NCI-H2196 (cell line): ENCODE data around the gene NT5M.
"Not testable (repeated sequence)": the region's sequence is repeated elsewhere in the genome, so short reads cannot be mapped to it uniquely, and the experiment has no call there.

Experiments used
- DNase-seq: peaks from one replicate; lab custom pipeline; 2025; ENCODE audit not compliant: unreplicated experiment; lab: John Stamatoyannopoulos, UW

NT5M gene

DNA sequence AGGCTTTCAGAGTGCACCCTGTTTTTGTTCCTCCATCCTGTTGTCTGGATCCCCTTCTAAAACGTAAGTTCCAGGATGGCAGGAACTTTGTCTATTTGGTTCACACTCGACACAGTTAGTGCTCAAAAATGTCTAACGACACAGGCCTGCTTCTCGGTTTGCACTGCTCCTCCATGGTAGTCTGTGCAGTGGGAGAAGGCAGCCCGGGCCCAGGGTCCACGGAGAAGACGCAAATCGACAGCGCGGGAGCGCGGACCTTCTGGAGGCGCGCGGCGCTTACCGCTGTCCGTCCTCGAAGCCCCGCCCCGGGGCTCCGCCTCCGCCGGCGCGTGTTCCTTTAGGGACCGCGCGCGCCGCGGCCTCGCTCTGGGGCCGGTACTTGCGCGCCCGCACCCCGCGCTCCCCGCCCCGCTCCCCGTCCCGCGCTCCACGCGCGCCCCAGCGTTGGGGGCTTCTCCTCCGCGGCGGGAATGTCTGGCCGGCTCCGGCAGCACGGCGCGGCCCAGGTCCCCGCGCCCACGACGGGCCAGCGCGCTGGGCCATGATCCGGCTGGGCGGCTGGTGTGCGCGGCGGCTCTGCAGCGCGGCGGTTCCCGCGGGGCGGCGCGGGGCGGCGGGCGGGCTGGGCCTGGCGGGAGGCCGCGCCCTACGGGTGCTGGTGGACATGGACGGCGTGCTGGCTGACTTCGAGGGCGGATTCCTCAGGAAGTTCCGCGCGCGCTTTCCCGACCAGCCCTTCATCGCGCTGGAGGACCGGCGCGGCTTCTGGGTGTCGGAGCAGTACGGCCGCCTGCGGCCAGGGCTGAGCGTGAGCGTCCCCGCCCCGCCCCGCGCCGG, at the start of gene NT5M:
Gene NT5M, plus strand, starts transcription at position 364 of the 837 bp plus-strand sequence. Its CDS starts 178 bp downstream, at position 542.
- peak; percentile 74 for DNase-seq

DNA sequence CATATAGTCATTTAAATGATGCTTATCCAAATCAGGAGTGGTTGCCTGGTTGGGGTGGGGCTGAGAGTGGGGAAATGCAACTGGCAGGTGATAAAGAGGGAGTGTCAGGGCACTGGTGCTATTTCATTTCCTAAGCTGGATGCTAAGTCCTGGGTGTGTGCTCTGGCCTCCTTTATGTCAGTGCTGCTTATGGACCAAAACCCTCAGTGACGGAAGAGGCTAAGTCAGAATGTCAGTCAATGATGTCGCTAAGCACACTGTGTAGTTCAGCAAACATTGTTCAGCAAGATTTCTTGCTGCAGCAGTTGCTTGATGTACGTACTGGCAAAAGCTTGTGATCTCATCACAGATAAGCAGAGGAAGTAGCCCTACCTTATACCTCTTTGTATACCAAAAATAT, 49.8 kb upstream of the NT5M start:
- no peak for DNase-seq

DNA sequence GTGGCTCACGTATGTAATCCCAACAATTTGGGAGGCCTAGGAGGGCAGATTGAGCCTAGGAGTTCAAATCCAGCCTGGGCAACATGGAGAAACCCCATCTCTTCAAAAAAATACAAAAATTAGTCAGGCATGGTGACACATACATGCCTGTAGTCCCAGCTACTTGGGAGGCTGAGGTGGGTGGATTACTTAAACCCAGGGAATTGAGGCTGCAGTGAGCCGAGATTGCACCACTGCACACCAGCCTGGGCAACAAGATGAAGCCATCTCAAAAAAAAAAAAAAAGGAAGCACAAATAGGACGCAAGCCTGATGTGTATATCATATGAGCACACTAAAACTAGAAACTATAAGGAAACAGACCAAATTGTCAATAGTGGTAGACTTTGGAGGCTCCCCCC, 49.1 kb upstream of the NT5M start:
- no peak for DNase-seq

DNA sequence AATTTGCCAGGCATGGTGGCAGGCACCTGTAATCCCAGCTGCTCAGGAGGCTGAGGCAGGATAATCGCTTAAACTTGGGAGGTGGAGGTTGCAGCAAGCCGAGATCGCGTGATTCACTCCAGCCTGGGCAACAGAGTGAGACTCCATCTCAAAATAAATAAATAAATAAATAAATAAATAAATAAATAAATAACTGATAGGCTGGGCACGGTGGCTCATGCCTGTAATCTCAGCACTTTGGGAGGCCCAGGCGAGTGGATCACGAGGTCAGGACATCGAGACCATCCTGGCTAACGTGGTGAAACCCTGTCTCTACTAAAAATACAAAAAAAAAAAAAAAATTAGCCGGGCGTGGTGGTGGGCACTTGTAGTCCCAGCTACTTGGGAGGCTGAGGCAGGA, 47.5 kb upstream of the NT5M start:
- DNase-seq: not testable (repeated sequence)

DNA sequence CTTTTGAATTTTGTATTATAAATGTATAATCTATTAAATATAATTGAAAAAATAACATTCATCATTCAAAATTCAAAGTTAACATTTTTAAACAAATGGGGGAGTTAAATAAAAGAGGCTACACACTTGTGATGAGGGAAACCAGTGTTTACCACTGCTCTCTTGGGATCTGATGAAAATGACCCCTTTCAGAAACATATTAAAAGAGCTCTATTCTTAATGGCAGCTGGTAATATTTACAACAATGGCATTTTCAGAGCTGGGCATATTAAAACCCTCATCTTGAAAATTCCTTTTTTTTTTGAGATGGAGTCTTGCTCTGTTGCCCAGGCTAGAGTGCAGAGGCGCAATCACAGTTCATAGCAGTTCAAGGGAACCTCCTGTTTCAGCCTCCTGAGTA, 46.9 kb upstream of the NT5M start:
- DNase-seq: no peak

DNA sequence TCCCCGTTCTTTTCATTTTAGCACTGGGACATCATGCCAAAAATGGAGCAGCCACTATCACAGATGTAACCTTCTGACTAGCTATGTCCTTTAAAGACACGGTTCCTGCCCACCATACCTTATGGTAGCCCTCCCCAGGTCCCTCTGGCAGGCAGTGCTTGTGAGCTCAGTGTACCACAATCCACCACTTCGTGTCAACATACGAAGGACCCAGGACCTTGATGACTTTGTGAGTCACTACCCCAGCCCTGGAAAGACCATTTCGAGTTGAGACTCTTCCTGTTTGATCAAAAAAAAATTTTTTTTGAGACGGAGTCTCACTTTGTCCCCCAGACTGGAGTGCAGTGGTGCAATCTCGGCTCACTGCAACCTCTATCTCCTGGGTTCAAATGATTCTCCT, 45.2 kb upstream of the NT5M start:
- DNase-seq: no peak

DNA sequence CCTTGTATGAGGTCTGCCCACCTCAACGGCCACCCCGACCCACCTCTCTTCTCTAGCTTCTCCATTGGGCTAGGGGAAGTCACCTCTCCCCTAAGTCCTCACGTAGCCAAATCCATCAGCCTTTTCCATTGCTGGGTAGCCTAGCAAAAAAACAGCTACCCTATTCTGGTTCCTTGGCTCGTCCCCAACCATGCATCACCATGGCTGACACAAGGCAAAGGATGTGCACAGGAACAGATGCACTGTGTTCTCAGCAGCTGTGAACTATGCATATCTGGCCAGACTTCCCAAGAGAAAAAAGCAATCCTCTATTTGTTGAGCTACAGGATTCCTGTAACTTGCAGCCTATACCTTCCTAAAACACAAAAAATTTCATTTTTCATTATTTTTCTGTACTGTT, 44.2 kb upstream of the NT5M start:
- no peak for DNase-seq

DNA sequence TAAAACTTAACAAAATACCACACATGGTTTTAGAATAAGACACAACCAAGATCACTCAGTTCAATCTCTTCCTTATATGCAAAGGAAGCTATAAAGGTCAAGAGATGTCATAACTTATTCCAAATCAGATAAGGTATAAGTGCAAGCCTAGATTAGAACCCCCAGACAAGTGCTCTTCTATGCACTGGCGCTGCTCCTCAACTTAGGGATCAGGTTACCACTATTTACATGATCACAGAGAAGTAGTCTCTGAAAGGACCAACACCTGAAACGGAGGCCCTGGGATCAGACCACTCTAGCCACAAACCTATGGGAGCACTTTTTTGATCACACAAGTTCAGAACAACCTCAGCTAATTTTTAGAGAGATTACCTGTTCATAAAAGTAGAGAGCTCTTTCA, 38.7 kb upstream of the NT5M start:
- DNase-seq: peak; percentile 4

DNA sequence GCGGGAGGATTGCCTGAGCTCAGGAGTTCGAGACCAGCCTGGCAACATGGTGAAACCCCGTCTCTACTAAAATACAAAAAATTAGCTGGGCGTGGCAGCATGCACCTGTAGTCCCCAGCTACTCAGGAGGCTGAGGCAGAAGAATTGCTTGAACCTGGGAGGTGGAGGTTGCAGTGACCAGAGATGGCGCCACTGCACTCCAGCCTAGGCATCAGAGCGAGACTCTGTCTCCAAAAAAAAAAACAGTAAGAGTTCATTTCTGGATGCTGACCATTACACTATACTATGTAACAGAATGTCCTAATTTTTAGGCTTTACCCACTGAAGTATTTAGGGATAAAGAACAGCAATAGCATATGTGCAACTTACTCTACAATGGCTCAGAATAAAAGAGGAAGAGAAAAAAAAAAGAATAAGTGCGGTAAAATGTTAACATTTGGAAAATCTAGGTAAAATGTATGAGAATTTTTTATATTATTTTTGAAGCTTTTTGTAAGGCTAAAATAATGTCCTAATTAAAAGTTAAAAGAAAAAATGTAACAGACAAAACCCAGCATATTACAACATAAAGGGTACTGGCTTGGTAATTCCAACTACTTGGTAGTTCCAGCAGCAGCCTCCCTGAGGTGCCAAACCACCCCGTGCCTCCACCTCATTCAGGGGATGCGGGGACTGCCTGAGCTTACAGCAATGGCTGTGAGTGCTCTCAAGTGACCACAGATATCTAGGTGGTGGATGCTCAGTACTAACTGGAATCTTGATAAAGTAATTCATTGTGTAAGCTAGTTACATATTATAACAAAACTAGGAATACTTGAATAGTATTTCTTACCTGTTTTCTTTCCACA, 33.0 kb upstream of the NT5M start:
- DNase-seq: no peak

DNA sequence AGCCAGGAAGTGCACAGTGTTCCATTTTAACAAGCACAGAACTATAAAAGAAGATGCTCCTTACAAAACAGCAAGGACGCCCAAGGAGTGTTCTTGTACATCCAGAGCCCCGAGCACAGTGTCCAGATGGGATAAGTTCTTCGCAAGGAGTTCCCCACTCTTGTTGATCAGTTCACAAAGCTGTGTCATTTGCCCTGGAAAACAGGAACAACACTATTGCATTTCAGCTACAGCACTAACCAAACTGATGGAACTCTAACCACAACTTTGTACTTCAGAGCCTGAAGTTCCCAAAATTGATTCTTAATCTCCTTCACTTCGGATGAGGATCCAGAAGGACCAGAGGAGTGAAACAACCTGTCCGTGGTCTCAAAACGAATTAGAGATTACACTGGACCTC, 27.2 kb upstream of the NT5M start:
- no peak for DNase-seq

DNA sequence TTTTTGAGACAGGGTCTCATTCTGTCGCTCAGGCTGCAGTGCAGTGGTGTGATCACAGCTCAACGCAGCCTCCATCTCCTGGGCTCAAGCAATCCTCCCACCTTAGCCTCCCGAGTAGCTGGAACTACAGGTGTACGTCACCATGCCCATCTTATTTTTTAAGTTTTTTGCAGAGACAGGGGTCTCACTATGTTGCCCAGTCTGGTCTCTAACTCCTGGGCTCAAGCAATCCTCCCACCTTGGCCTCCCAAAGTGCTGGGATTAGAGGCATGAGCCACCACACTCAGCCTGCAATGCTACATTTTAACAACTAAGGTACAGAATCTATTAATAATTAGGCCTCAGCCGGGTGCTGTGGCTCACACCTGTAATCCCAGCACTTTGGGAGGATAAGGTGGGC, 25.7 kb upstream of the NT5M start:
- DNase-seq: not testable (repeated sequence)

DNA sequence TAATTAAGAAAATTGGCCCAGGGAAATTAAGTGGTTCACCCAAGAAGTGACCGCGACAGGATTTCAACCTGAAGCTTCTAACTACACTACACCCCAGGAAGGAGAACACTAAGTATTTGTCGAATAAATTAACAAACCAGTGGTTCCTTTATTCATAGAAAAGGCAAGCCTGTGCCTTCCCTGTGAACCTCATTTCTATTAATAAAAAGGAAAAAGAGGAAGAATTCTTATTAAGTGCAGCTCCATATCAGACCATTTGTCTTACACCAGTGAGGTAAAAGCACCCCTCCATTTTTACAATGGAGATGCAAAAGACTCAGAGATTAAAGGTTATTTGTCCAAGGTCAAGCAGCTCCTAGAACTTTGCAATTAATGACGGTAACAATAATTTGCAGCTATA, 23.9 kb upstream of the NT5M start:
- DNase-seq: no peak

DNA sequence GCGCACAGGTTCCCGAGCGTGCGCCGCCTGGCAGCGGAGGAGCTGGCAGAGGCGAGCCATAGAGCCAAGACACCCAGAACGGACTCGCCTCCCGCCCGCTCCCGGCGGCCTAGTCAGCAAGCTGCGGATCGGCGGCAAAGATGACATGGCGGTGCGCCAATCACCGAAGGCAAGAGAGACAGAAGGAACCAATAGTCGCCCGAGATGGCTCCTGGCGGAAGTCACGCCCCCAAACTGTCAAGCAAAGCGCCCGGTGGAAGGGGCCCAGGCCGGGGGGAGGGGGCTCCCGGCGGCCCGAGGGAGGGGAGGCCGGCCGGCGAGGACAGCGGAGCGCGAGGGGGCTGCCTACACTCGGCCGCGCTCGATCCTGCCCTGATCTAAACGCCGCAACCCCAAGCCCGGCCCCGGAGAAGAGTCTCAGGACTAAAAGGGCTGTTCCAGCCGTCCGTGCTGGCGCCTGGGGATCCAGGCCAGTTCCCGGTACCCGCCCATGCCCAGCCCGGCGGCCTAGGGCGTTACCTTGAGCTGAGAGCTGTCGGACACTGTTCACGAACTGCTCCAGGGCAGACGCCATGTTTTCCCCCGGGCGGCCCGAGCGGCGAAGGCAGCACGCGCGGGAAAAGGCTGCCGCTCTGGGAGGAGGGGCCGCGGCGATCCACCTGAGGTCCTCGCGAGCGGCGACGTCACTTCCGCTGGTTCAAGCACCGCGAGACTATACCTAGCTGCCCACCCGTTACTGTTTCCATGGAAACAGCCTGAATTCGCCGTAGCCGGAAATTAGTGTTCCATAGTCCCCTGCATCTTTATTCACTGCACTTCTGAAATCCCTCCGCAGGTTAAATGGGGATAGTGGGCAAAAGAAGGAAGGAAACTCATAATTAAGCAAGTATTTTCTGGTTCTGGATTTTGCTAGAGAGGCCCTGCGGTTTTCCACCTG, 22.3 kb upstream of the NT5M start, which contains the start of gene COPS3:
Gene COPS3, minus strand, starts transcription at position 634 of the 937 bp plus-strand sequence. Its CDS starts 60 bp downstream, at position 574.
- DNase-seq: peak; percentile 90

DNA sequence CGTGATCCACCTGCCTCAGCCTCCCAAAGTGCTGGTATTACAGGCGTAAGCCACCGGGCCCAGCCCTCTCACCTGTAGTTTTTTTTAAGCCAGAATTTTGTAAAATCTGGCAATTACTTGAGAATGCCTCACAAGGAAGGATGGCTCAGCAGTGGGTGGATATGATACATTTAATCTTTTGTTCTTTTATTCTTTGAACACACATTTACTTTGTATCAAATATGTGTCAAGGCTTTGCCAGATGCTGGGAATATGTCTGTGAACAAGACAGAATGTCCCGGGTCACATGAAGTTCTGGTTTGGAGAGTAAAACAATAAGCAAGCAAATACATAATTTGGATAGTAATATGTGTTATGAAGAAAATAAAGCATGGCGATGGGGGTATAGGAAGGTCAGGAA, 17.2 kb upstream of the NT5M start:
- no peak for DNase-seq

DNA sequence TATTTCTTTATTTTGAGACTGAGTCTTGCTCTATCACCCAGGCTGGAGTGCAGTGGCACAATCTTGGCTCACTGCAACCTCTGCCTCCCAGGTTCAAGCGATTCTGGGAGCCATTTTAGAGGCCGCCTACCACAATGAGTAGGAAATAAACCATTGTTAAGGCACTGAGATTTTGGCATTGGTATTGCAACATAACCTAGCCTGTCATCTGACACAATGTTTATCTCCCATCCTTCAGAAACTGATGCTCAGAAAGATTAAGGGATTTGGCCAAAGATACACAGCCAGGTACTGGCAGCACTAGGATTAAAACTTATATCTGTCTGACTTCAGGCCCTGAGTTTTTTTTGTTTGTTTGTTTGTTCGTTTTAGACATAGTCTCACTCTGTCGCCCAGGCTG, 14.1 kb upstream of the NT5M start:
- DNase-seq: no peak

DNA sequence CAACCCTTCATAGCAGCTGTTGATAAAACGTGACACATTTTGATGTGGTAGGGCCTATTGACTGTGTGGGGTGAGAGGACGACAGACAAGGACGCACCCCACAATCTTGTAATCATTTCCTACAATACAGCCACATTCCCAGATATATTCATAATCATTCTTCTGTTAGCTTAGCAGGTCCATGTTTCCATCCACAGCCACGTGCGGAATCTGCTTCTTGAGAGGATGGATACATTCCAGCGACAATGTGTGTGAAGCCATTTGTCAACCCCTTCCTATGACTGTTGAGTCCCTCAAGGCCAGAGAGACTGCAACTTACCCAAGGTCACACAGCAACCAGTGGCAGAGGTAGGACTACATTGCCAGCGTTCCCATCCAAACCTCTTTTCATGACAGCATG, 13.5 kb upstream of the NT5M start:
- no peak for DNase-seq

DNA sequence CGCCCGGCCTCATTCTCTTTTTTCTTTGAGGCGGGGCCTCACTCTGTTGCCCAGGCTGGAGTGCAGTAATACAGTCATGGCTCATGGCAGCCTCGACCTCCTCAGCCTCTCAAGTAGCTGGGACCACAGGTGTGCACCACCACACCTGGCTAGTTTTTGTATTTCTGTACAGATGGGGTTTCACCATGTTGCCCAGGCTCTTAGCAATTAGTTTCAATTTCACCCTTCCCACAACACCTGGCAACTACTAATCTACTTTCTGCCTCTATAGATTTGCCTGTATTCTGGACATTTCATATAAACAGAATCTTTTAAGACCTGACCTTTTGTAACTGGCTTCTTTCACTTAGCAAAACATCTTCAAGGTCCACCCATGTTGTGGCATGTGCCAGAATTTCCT, 8.0 kb upstream of the NT5M start:
- no peak for DNase-seq

DNA sequence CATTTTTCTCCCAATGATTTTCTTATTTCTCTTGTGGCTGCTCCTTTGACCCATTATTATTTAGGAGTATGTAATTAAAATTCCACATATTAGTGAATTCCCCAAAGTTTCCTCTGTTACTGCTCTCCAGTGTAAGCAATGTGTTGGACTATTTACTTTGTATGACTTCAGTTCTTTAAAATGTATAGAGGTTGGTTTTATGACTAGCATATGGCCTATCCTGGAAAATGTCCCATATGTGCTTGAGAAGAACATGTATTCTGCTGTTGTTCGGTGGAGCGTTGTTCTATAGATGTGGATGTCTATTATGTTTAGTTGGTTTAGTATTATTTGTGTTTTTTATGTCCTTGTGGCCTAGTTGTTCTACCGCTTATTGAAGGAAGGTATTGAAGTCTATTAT, 6.0 kb upstream of the NT5M start:
- DNase-seq: no peak

DNA sequence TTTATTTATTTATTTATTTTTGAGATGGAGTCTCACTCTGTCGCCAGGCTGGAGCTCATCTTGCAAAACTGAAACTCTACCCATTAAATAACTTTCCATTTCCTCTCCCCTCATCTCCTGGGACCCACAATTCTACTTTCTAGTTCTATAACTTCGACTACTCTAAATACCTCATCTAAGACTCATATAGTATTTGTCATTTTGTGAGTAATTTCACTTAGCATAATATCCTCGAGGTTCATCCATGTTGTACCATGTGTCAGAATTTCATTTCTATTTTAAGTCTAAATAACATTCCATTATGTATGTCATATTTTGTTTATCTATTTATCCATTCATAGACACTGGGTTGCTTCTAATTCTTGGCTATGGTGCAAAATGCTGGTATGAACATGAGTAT, 5.1 kb upstream of the NT5M start:
- DNase-seq: no peak

DNA sequence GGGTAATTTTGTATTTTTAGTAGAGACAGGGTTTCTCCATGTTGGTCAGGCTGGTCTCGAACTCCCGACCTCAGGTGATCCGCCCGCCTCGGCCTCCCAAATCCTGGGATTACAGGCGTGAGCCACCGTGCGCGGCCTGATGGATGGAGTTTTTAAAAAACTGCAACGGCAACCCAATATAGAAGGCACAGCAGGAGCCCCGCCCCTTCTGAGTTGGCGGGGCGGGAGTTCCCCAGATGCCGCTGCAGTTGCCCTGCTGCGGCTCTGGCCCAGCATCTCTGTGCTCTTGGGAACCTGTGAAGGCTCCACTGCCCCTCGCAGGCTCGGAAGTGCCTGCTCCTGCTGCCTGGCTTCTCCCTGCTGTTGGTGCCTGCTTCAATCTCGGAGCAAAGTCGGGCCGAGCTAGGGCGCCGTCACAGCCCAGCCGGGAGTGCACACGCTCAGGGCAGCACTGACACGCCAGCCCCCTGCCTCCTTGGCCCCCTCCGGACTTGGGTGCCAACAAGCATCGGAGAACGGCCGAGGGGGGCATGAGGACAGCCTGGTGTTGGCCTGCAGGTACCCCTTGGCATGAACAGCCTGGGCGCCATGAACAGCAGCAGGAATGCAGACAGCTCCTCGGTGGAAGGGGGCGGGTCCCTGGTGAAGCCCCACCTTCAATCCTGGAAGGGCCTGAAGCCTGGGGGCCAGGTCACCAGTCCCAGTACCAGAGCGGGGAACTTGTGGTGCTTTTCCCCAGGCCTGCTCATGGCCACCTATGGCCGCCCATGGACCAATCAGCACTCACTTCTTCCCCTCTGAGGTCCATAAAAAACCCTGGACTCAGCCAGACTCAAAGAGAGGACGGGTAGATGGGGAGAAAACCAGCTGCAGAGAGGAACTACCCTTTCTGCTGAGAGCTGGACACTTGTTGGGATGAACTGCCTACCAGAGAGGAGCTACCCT, 2.3 kb upstream of the NT5M start:
- DNase-seq: no peak
